Small intestine (tissue), 7 donors: Measurements from ENCODE around the gene RSPH1. TPM values are rescaled to one million over a fixed set of nuclear protein-coding genes. Genes with fewer than 3 reads are reported as not detected.

Experiments used
- DNase-seq, 2 donors: peaks; one replicate each; pipeline versions ENCODE4 v3.0.0 to v3.0.0-alpha.2; 2013
- FAIRE-seq: peaks from 2 replicates; lab custom pipeline; 2012; peaks lifted over from hg19 to GRCh38; lab: Jason Lieb, UNC
- H3K27ac ChIP-seq, 3 donors: one replicate each; pipeline ENCODE4 v1.5.1; 2013; ENCODE audit warnings: low read length in 2 of 3, mild to moderate bottlenecking in 2 of 3, control low read depth in 1 of 3, inconsistent platforms in 1 of 3, low read depth in 1 of 3, moderate library complexity in 1 of 3
- H3K27me3 ChIP-seq, 3 donors: one replicate each; pipeline ENCODE4 v1.6.1; 2013; ENCODE audit warnings: low read length in 3 of 3, inconsistent platforms in 1 of 3; ENCODE audit not compliant: control insufficient read depth in 3 of 3, insufficient read depth in 3 of 3
- H3K36me3 ChIP-seq, 3 donors: one replicate each; pipeline ENCODE4 v1.6.1; 2013; ENCODE audit warnings: low read length in 3 of 3, inconsistent platforms in 1 of 3, low read depth in 1 of 3, mild to moderate bottlenecking in 1 of 3, moderate library complexity in 1 of 3; ENCODE audit not compliant: control insufficient read depth in 3 of 3, insufficient read depth in 2 of 3
- H3K4me1 ChIP-seq, 3 donors: one replicate each; pipeline ENCODE4 v1.6.1; 2013; ENCODE audit warnings: low read length in 2 of 3, inconsistent platforms in 1 of 3, low read depth in 1 of 3, mild to moderate bottlenecking in 1 of 3, moderate library complexity in 1 of 3; ENCODE audit not compliant: control insufficient read depth in 3 of 3, insufficient read depth in 2 of 3
- H3K4me3 ChIP-seq, 3 donors: one replicate each; pipeline ENCODE4 v1.5.1; 2013; ENCODE audit warnings: low read length in 3 of 3, control low read depth in 1 of 3, inconsistent platforms in 1 of 3, low read depth in 1 of 3, mild to moderate bottlenecking in 1 of 3, moderate library complexity in 1 of 3
- H3K9me3 ChIP-seq, 2 donors: one replicate each; pipeline ENCODE4 v1.6.1; 2013; ENCODE audit warnings: low read depth in 1 of 2, low read length in 1 of 2; ENCODE audit not compliant: control insufficient read depth in 2 of 2, insufficient read depth in 1 of 2
- WGBS, 3 donors: extraction: QIAGEN DNeasy Blood & Tissue Kit; methylation state at CpG; one replicate each; pipeline ENCODE4 v1.1.7; 2013; 5-methylcytosine and 5-hydroxymethylcytosine counted together
- polyA plus RNA-seq, 4 donors: library from polyadenylated mRNA; stranded (reverse) in 3 of 4; unstranded in 1 of 4; fragments of 200-250 nt in 3 of 4; fragments of 120-200 nt in 1 of 4; gene quantifications; one replicate each; pipeline versions ENCODE4 v1.2.1 to v1.2.3, GENCODE V29; 2013
- donor health status: healthy with polysubstance abuse.
- donor health status: control.
- donor health status: control.
- donor health status: Bipolar disorder and iron deficiency.
- donor health status: healthy.

Gene RSPH1
- polyA plus RNA-seq, 4 donors = 3.8 to 14.1 (median 7.8) TPM

GRCh38 chr21:42431196-42431595, 64.8 kb downstream of the RSPH1 start:
- Histone ChIP-seq H3K36me3 (no peaks in the 10 kb centered on the region), H3K27me3 (no peaks in the 10 kb centered on the region), H3K9me3 (peaks cover 0 to 3% of the 10 kb centered on the region in 2 donors), H3K4me3 (no peak overlapping the region), H3K27ac (no peak overlapping the region), H3K4me1 (peaks cover 0 to 19% (median 3%) of the 10 kb centered on the region in 3 donors)
- DNase-seq (no peak), FAIRE-seq (no peak)
- 54 to 67% (median 65%) methylated on average over 7 of the region's 7 CpGs for WGBS, 3 donors

- DNase-seq = no peak
- 87 to 95% (median 91%) methylated on average over 6 of the region's 6 CpGs for WGBS, 3 donors
Measured at GRCh38 chr21:42430521-42430920, 65.5 kb downstream of the RSPH1 start.

DNA sequence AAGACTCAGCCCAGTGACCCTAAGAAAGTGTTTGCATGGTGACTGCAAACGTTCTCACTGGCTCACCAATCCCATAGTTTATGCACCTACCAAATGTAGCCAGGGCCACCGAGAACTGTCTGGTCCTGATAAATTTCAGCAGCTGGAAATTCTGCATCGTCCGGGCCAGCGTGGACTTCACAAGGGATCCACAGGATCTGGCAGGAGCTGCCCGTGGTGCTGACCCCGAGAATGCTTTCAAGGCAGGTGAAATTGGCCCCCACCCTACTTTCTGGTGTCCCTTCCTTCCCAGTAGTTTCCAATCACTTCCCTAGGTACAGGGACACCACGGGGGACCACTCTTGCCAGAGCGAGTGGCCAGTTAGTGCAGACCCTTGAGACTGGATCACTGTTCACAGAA, 66.2 kb downstream of the RSPH1 start:
- Histone ChIP-seq H3K4me1 (peaks cover 0 to 19% (median 3%) of the 10 kb centered on the region in 3 donors), H3K4me3 (no peak overlapping the region), H3K27ac (no peak overlapping the region), H3K36me3 (no peaks in the 10 kb centered on the region), H3K9me3 (peaks cover 0 to 3% of the 10 kb centered on the region in 2 donors), H3K27me3 (no peaks in the 10 kb centered on the region)
- DNase-seq (peak in 1 of 2 donors; percentile 26), FAIRE-seq (no peak)
- 45 to 67% (median 57%) methylated on average over 9 of the region's 9 CpGs for WGBS, 3 donors

More at GRCh38 chr21:42430521-42430920, 65.5 kb downstream of the RSPH1 start:
- Histone ChIP-seq H3K36me3 (no peaks in the 10 kb centered on the region), H3K27me3 (no peaks in the 10 kb centered on the region), H3K9me3 (peaks cover 0 to 3% of the 10 kb centered on the region in 2 donors), H3K4me3 (no peak overlapping the region), H3K27ac (no peak overlapping the region), H3K4me1 (peaks cover 0 to 19% (median 3%) of the 10 kb centered on the region in 3 donors)
- no peak for FAIRE-seq

- Histone ChIP-seq H3K4me1 (peaks cover under 1 to 10% (median 3%) of the 10 kb centered on the region in 3 donors), H3K36me3 (no peaks in the 10 kb centered on the region), H3K4me3 (no peak overlapping the region), H3K27me3 (no peaks in the 10 kb centered on the region), H3K27ac (no peak overlapping the region), H3K9me3 (peaks cover 0 to 3% of the 10 kb centered on the region in 2 donors)
- 100% methylated on average over 1 of the region's 1 CpG for whole genome bisulfite sequencing, 3 donors
- DNase-seq (no peak), FAIRE-seq (no peak)
Measured at GRCh38 chr21:42429021-42429420, 67.0 kb downstream of the RSPH1 start.

- peaks cover 0 to 2% (median 0%) of the 10 kb centered on the region in 3 donors for H3K27me3 ChIP-seq
- DNase-seq = no peak
- peaks cover 0 to 3% of the 10 kb centered on the region in 2 donors for H3K9me3 ChIP-seq
- H3K36me3 ChIP-seq = no peaks in the 10 kb centered on the region
- H3K4me1 ChIP-seq = peaks cover 0 to 3% (median 2%) of the 10 kb centered on the region in 3 donors
- no peak overlapping the region for H3K27ac ChIP-seq
- no peak for FAIRE-seq
- H3K4me3 ChIP-seq = no peak overlapping the region
- 82 to 87% (median 84%) methylated on average over 10 of the region's 10 CpGs for WGBS, 3 donors
Measured at GRCh38 chr21:42427809-42428419, 68.1 kb downstream of the RSPH1 start.

GRCh38 chr21:42426876-42427480, 69.0 kb downstream of the RSPH1 start:
- H3K4me1 ChIP-seq = peaks cover 0 to 3% (median 2%) of the 10 kb centered on the region in 3 donors
- no peak overlapping the region for H3K4me3 ChIP-seq
- peak; percentile 34 to 39 for DNase-seq
- H3K27me3 ChIP-seq = peaks cover 0 to 2% (median 0%) of the 10 kb centered on the region in 3 donors
- H3K36me3 ChIP-seq = no peaks in the 10 kb centered on the region
- no peak for FAIRE-seq
- H3K27ac ChIP-seq = no peak overlapping the region
- 86 to 87% (median 86%) methylated on average over 10 of the region's 10 CpGs for WGBS, 3 donors
- H3K9me3 ChIP-seq = no peaks in the 10 kb centered on the region

DNA sequence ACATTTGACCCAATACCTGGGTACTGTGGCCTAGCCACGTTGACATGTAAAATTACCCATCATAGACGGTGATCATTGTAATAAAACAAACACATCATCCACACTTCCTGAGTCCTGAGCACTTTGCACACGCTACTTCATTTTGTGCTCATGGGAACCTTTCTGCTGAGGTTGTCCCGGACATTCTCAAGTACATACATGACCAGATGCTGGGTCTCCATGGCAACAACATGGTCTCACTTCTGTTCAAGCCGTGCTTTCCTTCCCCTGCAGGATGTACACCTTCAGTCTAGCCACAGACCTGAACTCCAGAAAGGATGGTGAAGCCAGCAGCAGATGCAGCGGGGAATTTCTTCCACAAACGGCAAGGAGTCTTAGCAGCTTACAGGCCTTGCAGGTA, 69.6 kb downstream of the RSPH1 start:
- DNase-seq (no peak), FAIRE-seq (no peak)
- Histone ChIP-seq H3K4me1 (peaks cover 0 to 3% (median 2%) of the 10 kb centered on the region in 3 donors), H3K36me3 (no peaks in the 10 kb centered on the region), H3K9me3 (no peaks in the 10 kb centered on the region), H3K27me3 (peaks cover 0 to 2% (median 0%) of the 10 kb centered on the region in 3 donors), H3K4me3 (no peak overlapping the region), H3K27ac (no peak overlapping the region)
- 74 to 82% (median 78%) methylated on average over 7 of the region's 7 CpGs for WGBS, 3 donors

DNA sequence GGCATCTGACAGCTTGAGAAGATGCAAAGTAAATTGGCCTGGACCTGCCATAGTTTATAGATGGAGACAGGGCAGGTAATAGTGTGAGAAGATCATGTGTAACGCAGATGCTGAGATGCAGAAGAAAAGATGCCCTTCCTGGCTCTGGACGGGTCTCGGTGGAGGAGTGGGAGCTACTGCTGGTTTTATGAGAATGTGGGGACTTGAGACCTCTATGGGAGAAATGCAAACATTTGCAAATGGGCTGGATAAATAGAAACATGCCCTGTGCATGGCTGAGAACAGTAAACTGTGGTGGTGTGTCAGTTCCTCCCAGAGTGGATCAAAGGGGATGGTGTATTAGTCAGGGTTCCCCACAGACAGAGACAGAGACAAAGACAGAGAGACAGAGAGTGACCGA, 70.4 kb downstream of the RSPH1 start:
- peaks cover 0 to 2% (median 0%) of the 10 kb centered on the region in 3 donors for H3K27me3 ChIP-seq
- no peaks in the 10 kb centered on the region for H3K36me3 ChIP-seq
- H3K4me3 ChIP-seq = no peak overlapping the region
- FAIRE-seq = no peak
- peaks cover 0 to 4% of the 10 kb centered on the region in 2 donors for H3K9me3 ChIP-seq
- H3K27ac ChIP-seq = no peak overlapping the region
- WGBS, 3 donors = 50 to 84% (median 56%) methylated on average over 4 of the region's 4 CpGs
- peaks cover 2 to 6% (median 4%) of the 10 kb centered on the region in 3 donors for H3K4me1 ChIP-seq
- DNase-seq = no peak
